ENCODE results near the gene EPHA6.

The EPHA6 gene

GRCh38 chr3:97228966-97229365 lies 414.6 kb downstream of the EPHA6 start:
- TF ChIP-seq CTCF (IDR thresholded peaks at IDR 0.05; ENCODE audit: low read depth, low read length) = no peak
- no peak for DNase-seq (ENCODE audit: low read depth, low spot score)
- H3K4me3 ChIP-seq (ENCODE audit: low read depth, low read length) = no peak overlapping the region
- in situ Hi-C loops (cut with HindIII; ENCODE audit: low sequenced_read_pairs) = no loop called here

GRCh38 chr3:97230486-97230885 lies 416.1 kb downstream of the EPHA6 start:
- no peak for DNase-seq (ENCODE audit: low read depth, low spot score)
- no peak for TF ChIP-seq CTCF (IDR thresholded peaks at IDR 0.05; ENCODE audit: low read depth, low read length)
- in situ Hi-C loops (cut with HindIII; ENCODE audit: low sequenced_read_pairs) = no loop called here
- H3K4me3 ChIP-seq (ENCODE audit: low read depth, low read length) = no peak overlapping the region

GRCh38 chr3:97232393-97233034 lies 418.1 kb downstream of the EPHA6 start:
- no peak overlapping the region for H3K4me3 ChIP-seq (ENCODE audit: low read depth, low read length)
- in situ Hi-C loops (cut with HindIII; ENCODE audit: low sequenced_read_pairs) = no loop called here
- DNase-seq (ENCODE audit: low read depth, low spot score) = no peak
- TF ChIP-seq CTCF (IDR thresholded peaks at IDR 0.05; ENCODE audit: low read depth, low read length) = no peak

GRCh38 chr3:97235179-97235578 lies 420.8 kb downstream of the EPHA6 start:
- no peak for DNase-seq (ENCODE audit: low read depth, low spot score)
- in situ Hi-C loops (cut with HindIII; ENCODE audit: low sequenced_read_pairs) = no loop called here

GRCh38 chr3:97235611-97236315 lies 421.4 kb downstream of the EPHA6 start:
- in situ Hi-C loops (cut with HindIII; ENCODE audit: low sequenced_read_pairs) = no loop called here
- no peak for DNase-seq (ENCODE audit: low read depth, low spot score)
- no peak overlapping the region for H3K4me3 ChIP-seq (ENCODE audit: low read depth, low read length)
- TF ChIP-seq CTCF (IDR thresholded peaks at IDR 0.05; ENCODE audit: low read depth, low read length) = no peak

More at GRCh38 chr3:97235179-97235578, 420.8 kb downstream of the EPHA6 start:
- H3K4me3 ChIP-seq (ENCODE audit: low read depth, low read length) = no peak overlapping the region
- TF ChIP-seq CTCF (IDR thresholded peaks at IDR 0.05; ENCODE audit: low read depth, low read length) = no peak

- in situ Hi-C loops (cut with HindIII; ENCODE audit: low sequenced_read_pairs) = no loop called here
- no peak for DNase-seq (ENCODE audit: low read depth, low spot score)
- no peak overlapping the region for H3K4me3 ChIP-seq (ENCODE audit: low read depth, low read length)
- TF ChIP-seq CTCF (IDR thresholded peaks at IDR 0.05; ENCODE audit: low read depth, low read length) = no peak
These were observed 427.0 kb downstream of the EPHA6 start for GRCh38 chr3:97241417-97241816.
